Activated CD8-positive, alpha-beta memory T cell treated with anti-CD3 and anti-CD28 coated beads for 36 hours (primary cell): ENCODE data around the gene ARL13B. TPM values are rescaled to one million over a fixed set of nuclear protein-coding genes. Genes with fewer than 3 reads are reported as not detected.
"Not testable (repeated sequence)": the region's sequence is repeated elsewhere in the genome, so short reads cannot be mapped to it uniquely, and the experiment has no call there.

Source experiments
- CTCF ChIA-PET: fragments of 350-600 bp; sonication (Branson Sonifier 250); formaldehyde crosslinking; loops from one replicate; lab custom pipeline; 2021; ENCODE audit warnings: antibody characterized with exemption; lab: Charles Lee
- POLR2A ChIA-PET: fragments of 350-600 bp; sonication (Branson Sonifier 250); formaldehyde crosslinking; loops from one replicate; lab custom pipeline; 2021; ENCODE audit warnings: antibody characterized with exemption; lab: Charles Lee
- total RNA-seq, 2 experiments: library from RNA; stranded (reverse); gene quantifications; one replicate each; pipeline ENCODE4 v1.2.3, GENCODE V29; 2021

ARL13B gene
- total RNA-seq, 2 experiments from 2014 or later: 15.3 to 15.6 TPM

DNA sequence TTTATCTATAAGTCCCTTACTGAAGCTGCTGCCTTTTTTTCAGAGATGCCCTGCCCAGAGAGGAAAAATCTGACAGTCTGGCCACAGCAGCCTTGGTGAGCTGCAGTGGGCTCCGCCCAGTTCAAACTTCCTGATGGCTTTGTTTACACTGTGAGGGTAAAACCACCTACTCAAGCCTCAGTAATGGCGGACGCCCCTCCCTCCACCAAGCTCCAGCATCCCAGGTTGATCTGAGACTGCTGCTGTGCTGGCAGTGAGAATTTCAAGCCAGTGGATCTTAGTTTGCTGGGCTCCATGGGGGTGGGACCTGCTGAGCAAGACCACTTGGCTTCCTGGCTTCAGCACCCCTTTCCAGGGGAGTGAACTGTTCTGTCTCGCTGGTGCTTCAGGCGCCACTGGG lies 100.6 kb downstream of the ARL13B start:
- CTCF ChIA-PET, POLR2A ChIA-PET: not testable (repeated sequence)

DNA sequence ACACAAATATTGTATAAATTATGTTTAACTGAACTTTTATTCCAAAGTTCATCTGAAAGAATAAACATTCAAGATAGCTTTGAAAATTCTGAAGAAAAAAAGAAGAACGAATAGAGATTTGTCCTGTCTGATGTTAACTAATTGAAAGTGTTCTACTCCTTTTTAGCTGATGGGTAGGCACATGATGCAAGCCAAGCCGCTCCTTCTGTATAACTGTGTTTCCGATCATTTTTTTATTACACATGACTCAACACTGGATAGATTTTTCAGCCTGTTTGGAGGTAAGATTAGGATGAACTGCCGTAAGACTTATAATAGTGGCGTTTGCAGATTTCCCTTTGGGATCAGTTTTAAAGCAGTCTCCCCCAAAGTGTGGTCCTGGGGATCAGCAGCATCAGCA lies 101.9 kb downstream of the ARL13B start:
- CTCF ChIA-PET: no interaction called here
- POLR2A ChIA-PET: no interaction called here

DNA sequence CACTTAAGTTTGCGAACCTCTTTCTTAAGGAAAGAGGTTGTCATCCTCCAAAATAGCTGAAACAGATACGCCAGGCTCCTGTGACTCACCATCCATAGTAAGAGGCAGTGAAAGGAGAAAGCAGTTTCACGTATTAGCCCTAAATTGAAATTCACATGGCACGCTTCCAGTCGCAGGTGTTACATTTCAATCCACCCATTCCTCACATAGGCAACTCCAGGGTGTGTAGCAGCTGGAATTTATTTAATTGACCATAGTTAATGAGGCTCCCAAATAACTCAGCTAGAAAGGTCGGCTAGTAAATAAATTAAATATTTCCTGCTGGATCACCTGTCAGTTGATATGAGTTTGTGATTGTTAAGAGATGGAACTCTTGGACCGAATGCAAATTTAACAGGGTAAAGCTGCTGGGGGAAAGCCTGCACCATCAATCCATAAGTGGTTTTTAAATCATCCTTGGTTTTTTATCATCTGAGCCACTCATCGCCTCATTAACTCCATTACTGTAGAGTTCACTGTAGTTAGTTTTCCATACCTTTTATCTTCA lies 102.5 kb downstream of the ARL13B start:
- ChIA-PET POLR2A (no interaction called here), CTCF (no interaction called here)

DNA sequence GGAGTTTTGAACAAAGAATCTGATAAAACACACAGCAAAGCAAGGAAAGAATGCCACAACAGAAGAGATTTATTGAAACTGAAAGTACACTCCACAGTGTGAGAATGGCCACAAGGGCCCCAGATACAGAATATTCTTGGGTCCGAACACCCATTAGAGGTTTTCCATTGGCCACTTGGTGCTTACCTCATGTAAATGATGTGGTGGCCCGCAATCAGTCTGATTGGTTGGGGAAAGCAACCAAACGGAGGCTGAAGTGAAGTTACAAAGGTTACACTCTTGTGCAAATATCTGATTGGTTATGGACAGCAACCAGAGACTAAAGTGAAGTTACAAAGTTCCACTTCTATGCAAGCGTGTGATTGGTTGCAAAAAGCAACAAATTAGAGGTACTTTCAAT lies 103.3 kb downstream of the ARL13B start:
- CTCF ChIA-PET: no interaction called here
- POLR2A ChIA-PET: no interaction called here

DNA sequence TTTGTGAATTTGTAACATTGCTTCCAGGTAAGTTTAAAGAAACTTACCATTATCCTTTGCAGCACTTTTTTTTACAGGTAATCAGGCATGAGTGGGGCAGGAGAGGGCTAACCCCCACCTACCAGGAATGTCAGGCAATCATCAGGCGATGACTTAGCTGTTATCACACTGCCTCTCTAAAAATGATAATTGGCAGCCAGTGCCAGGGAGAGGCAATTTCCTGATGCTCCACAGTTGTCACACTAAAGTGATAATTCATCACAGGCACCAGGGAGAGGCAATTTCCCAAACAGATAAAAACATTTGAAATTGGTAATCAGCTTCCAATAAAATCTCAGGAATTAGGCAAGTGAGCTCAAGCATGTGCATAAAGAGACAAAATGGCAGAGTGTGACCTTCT lies 109.2 kb downstream of the ARL13B start:
- CTCF ChIA-PET: interaction anchor here (1.2 kb wide), 1 partner anchor 18 kb away, joined by 4 read pairs; no protein-coding TSS in a partner anchor
- POLR2A ChIA-PET: no interaction called here

DNA sequence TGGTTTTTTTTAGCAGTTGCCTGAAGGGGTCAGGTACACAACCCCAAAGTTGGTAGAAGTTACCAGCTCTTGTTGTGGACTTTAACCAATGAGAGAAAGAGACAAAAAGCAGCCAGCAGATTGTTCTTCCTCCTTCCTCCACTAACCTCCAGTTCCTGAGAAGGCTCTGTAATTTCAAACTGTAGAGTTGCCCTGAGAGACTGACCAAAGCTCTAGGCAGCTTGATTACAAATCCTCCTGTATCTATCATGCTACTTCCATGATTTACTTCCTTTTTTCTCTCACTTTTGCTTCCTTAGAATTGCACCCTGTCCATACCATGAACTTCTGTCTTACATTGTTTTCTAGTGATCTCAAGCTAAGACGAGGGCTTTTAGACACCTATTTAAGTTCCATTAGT lies 112.1 kb downstream of the ARL13B start:
- CTCF ChIA-PET: interaction anchor here (0.6 kb wide), 1 partner anchor 46 kb away, joined by 5 read pairs; no protein-coding TSS in a partner anchor

DNA sequence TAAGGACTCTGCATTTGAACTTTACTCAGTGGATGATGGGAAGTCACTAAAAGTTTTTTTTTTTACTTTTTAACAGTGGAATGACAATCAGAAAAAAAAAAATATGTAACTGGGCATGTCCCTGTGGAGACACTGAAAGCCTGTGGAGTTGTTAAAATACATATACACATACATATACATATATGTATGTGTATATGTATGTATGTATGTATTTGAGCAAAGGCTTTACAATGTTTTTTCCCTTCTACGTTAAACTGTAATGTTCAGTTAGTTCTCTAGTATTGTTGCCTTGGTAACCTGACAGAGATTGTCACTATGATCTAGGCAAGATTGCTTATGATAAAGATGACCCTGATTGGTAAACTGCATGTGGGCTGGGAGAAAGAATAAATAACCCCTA lies 113.2 kb downstream of the ARL13B start:
- CTCF ChIA-PET: no interaction called here
- POLR2A ChIA-PET: no interaction called here

More for the DNA sequence above, 112.1 kb downstream of the ARL13B start:
- POLR2A ChIA-PET: no interaction called here

DNA sequence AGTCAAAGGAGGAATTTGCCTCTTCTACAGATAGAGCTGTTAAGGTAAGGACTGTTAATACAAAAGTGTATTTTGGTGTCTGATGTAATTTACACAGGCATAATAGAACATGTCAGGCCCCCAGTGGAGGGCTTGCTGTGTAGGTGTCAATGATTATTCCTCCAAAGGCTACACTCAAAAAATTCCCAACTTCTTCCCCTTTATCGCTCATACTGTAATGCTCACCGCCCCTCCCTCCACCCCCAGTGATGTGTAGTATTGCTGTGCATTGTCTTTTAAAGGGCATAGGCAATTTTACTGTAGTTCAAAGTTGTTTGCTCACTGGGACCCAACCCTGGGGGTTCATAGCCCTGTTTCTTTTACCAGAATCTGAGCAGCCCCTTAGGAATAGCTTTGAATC lies 115.2 kb downstream of the ARL13B start:
- CTCF ChIA-PET: interaction anchor here (0.6 to 0.7 kb wide), 2 partner anchors 45 to 129 kb away, joined by 4 to 5 read pairs; no protein-coding TSS in a partner anchor
- POLR2A ChIA-PET: no interaction called here

DNA sequence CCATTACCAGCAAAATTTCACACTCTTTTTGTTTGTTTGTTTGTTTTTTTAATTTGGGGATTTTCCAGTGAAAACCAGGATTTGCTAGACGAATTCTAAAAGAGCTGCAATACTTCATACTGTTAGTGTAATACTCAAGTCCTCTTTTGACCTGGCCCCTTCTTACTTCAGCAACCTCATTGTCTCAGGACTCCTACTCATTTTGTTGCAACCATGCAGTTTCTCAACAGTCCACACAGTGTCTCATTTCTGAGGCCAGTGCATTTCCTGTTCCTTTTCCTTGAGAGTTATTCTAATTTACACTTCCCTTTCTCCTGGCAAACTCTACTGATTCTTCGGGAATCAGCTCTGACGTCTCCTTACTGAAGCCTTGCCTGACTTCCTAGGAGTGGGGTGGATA lies 118.5 kb downstream of the ARL13B start:
- ChIA-PET POLR2A (no interaction called here), CTCF (no interaction called here)

DNA sequence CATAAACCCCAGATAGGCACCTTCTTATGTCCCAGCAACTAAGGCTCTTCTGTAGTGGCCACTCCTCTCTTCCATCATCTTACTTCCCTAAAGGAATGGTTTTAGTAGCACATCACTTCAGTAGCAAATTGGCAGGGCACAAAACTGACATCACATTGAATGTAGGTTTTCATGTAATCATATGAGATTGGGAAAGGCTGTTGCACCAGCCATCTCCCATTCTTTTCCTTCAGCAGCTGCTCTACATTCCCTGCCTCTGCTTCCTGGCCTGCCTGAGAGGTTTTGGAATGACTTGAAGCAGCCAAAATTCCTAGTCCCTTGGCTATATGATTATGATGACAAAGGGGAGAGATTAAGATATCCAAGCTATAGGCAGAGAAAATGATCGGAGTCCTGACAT lies 119.4 kb downstream of the ARL13B start:
- ChIA-PET CTCF (no interaction called here), POLR2A (no interaction called here)

DNA sequence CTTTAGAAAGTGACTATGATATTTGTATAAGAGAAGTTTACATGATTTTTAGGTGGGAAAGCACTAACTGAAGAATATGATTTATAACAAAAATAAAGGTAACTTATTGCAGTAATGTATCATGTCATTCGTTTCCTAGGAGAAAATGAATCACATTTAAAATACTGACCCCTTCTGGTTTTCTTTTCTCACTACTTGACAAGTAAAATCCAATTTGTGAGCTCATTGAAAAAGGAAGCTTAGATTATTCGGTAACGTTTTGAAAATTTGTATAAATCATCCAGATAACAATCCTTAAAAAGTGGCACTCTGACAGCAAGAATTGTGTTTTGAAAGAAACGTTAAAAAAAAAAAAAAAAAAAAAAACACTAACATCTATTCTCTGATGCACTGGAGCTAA lies 121.9 kb downstream of the ARL13B start:
- POLR2A ChIA-PET: no interaction called here
- CTCF ChIA-PET: interaction anchor here (0.7 kb wide), 1 partner anchor 124 kb away, joined by 4 read pairs; no protein-coding TSS in a partner anchor

Other genes with a start within 250 kb of the ARL13B start
- under 1 TPM; 0.57 to 0.80 TPM for gene PROS1, start 6.3 kb upstream of the ARL13B start, total RNA-seq
- gene STX19, start 48.4 kb downstream of the ARL13B start, total RNA-seq: not detected
- 1 to 10 TPM; 6.3 to 8.1 TPM for gene DHFR2, start 82.8 kb downstream of the ARL13B start, total RNA-seq
- gene NSUN3, start 82.9 kb downstream of the ARL13B start, total RNA-seq: 10 to 100 TPM; 13.2 to 14.0 TPM